Naive thymus-derived CD8-positive, alpha-beta T cell (primary cell): ENCODE measurements around the gene GUCY2F. TPM values are rescaled to one million over a fixed set of nuclear protein-coding genes. Genes with fewer than 3 reads are reported as not detected.

Experiments used
- ATAC-seq, 2 donors: fragments of 150-1000 bp; cut with Tn5 transposase in 1 of 2; sonication (Bioruptor Pico), chemical (Tn5 transposase) in 1 of 2; 1 replicate in 1 of 2; 2 replicates in 1 of 2; pipeline ENCODE4 v1.10.0; 2021; ENCODE audit warnings: mild to moderate bottlenecking in 2 of 2, moderate library complexity in 2 of 2
- POLR2A ChIA-PET: fragments of 350-600 bp; sonication (Branson Sonifier 250); formaldehyde crosslinking; loops from one replicate; lab custom pipeline; 2021; ENCODE audit warnings: antibody characterized with exemption; lab: Charles Lee
- DNase-seq, 10 donors: peaks; one replicate each; pipeline versions ENCODE4 v3.0.0 to v3.0.0-alpha.2; 2020 to 2022
- H3K27ac Mint-ChIP-seq, 10 donors: one replicate each; pipeline ENCODE4 v1.8.0; 2020 to 2022; ENCODE audit warnings: mild to moderate bottlenecking in 10 of 10, mixed read lengths in 10 of 10, moderate library complexity in 4 of 10, inconsistent platforms in 1 of 10
- H3K27me3 Mint-ChIP-seq, 5 donors: one replicate each; pipeline ENCODE4 v1.8.0; 2021 to 2022; ENCODE audit warnings: mixed read lengths in 5 of 5
- H3K36me3 Mint-ChIP-seq, 3 donors: one replicate each; pipeline ENCODE4 v1.8.0; 2020 to 2022; ENCODE audit warnings: mixed read lengths in 3 of 3, mild to moderate bottlenecking in 2 of 3, inconsistent platforms in 1 of 3
- H3K4me1 Mint-ChIP-seq, 4 donors: one replicate each; pipeline ENCODE4 v1.8.0; 2021 to 2022; ENCODE audit warnings: mixed read lengths in 4 of 4
- H3K4me3 Mint-ChIP-seq, 10 donors: one replicate each; pipeline ENCODE4 v1.8.0; 2020 to 2022; ENCODE audit warnings: mild to moderate bottlenecking in 10 of 10, mixed read lengths in 10 of 10, moderate library complexity in 6 of 10, inconsistent platforms in 1 of 10
- H3K9me3 Mint-ChIP-seq, 9 donors: one replicate each; pipeline ENCODE4 v1.8.0; 2020 to 2022; ENCODE audit warnings: mixed read lengths in 9 of 9, mild to moderate bottlenecking in 3 of 9, inconsistent platforms in 1 of 9, moderate library complexity in 1 of 9
- polyA plus RNA-seq, 3 donors: library from polyadenylated mRNA; unstranded; fragments of 300-500 nt; fragmentation: Illumina TruSeq; gene quantifications; one replicate each; pipeline ENCODE4 v1.2.3, GENCODE V29; 2021
- total RNA-seq, 8 experiments: library from RNA in 2 of 8; stranded (reverse) in 2 of 8; gene quantifications; one replicate each; pipeline ENCODE4 v1.2.3 and lab custom pipeline; 2021 to 2026

The GUCY2F gene
- total and polyA plus RNA-seq, 5 experiments from 2014 or later = not detected

GRCh38 chrX:109384699-109385098 lies 97.2 kb downstream of the GUCY2F start:
- no peak overlapping the region for H3K27ac Mint-ChIP-seq
- no peaks in the 10 kb centered on the region for H3K36me3 Mint-ChIP-seq
- no peaks in the 10 kb centered on the region for H3K4me1 Mint-ChIP-seq
- H3K4me3 Mint-ChIP-seq = no peak overlapping the region
- no peaks in the 10 kb centered on the region for H3K27me3 Mint-ChIP-seq
- POLR2A ChIA-PET = no interaction called here
- no peaks in the 10 kb centered on the region for H3K9me3 Mint-ChIP-seq
- no peak for ATAC-seq
- DNase-seq = no peak

GRCh38 chrX:109382332-109382731 lies 99.6 kb downstream of the GUCY2F start:
- Mint-ChIP-seq H3K36me3 (no peaks in the 10 kb centered on the region), H3K27me3 (no peaks in the 10 kb centered on the region), H3K4me1 (no peaks in the 10 kb centered on the region), H3K27ac (no peak overlapping the region), H3K4me3 (no peak overlapping the region), H3K9me3 (no peaks in the 10 kb centered on the region)
- no peak for DNase-seq
- POLR2A ChIA-PET = no interaction called here
- no peak for ATAC-seq

- Mint-ChIP-seq H3K4me1 (no peaks in the 10 kb centered on the region), H3K36me3 (no peaks in the 10 kb centered on the region), H3K27me3 (peaks cover 0 to 9% (median 0%) of the 10 kb centered on the region in 5 donors), H3K27ac (no peak overlapping the region), H3K9me3 (no peaks in the 10 kb centered on the region), H3K4me3 (no peak overlapping the region)
- no peak for DNase-seq
- ATAC-seq = no peak
- POLR2A ChIA-PET = no interaction called here
Measured at GRCh38 chrX:109378281-109378680, 103.6 kb downstream of the GUCY2F start.

GRCh38 chrX:109374262-109374960 lies 107.5 kb downstream of the GUCY2F start:
- DNase-seq (no peak), ATAC-seq (no peak)
- H3K27ac Mint-ChIP-seq = no peak overlapping the region
- H3K36me3 Mint-ChIP-seq = no peaks in the 10 kb centered on the region
- H3K4me3 Mint-ChIP-seq = no peak overlapping the region
- H3K4me1 Mint-ChIP-seq = no peaks in the 10 kb centered on the region
- no peaks in the 10 kb centered on the region for H3K9me3 Mint-ChIP-seq
- POLR2A ChIA-PET = no interaction called here
- H3K27me3 Mint-ChIP-seq = peaks cover 0 to 9% (median 0%) of the 10 kb centered on the region in 5 donors

- Mint-ChIP-seq H3K4me3 (no peak overlapping the region), H3K27me3 (peaks cover 0 to 9% (median 0%) of the 10 kb centered on the region in 5 donors), H3K4me1 (no peaks in the 10 kb centered on the region), H3K9me3 (no peaks in the 10 kb centered on the region), H3K27ac (no peak overlapping the region), H3K36me3 (no peaks in the 10 kb centered on the region)
- DNase-seq = no peak
- ATAC-seq = no peak
- POLR2A ChIA-PET = no interaction called here
Measured at GRCh38 chrX:109373468-109373867, 108.4 kb downstream of the GUCY2F start.

- Mint-ChIP-seq H3K27ac (no peak overlapping the region), H3K4me1 (no peaks in the 10 kb centered on the region), H3K4me3 (no peak overlapping the region), H3K36me3 (no peaks in the 10 kb centered on the region), H3K9me3 (no peaks in the 10 kb centered on the region), H3K27me3 (peaks cover 0 to 9% (median 0%) of the 10 kb centered on the region in 5 donors)
- POLR2A ChIA-PET = no interaction called here
- ATAC-seq (no peak), DNase-seq (no peak)
Measured at GRCh38 chrX:109372716-109373115, 109.2 kb downstream of the GUCY2F start.

- ATAC-seq (no peak), DNase-seq (no peak)
- Mint-ChIP-seq H3K36me3 (no peaks in the 10 kb centered on the region), H3K27ac (no peak overlapping the region), H3K27me3 (peaks cover 0 to 9% (median 0%) of the 10 kb centered on the region in 5 donors), H3K4me3 (no peak overlapping the region), H3K4me1 (no peaks in the 10 kb centered on the region), H3K9me3 (no peaks in the 10 kb centered on the region)
- POLR2A ChIA-PET = no interaction called here
Measured at GRCh38 chrX:109372291-109372690, 109.6 kb downstream of the GUCY2F start.

- POLR2A ChIA-PET = no interaction called here
- H3K4me3 Mint-ChIP-seq = no peak overlapping the region
- H3K27ac Mint-ChIP-seq = no peak overlapping the region
- DNase-seq (no peak), ATAC-seq (no peak)
- no peaks in the 10 kb centered on the region for H3K9me3 Mint-ChIP-seq
- no peaks in the 10 kb centered on the region for H3K4me1 Mint-ChIP-seq
- no peaks in the 10 kb centered on the region for H3K36me3 Mint-ChIP-seq
- peaks cover 0 to 2% (median 0%) of the 10 kb centered on the region in 5 donors for H3K27me3 Mint-ChIP-seq
Measured at GRCh38 chrX:109362101-109362500, 119.8 kb downstream of the GUCY2F start.

- Mint-ChIP-seq H3K4me3 (no peak overlapping the region), H3K27ac (no peak overlapping the region), H3K9me3 (no peaks in the 10 kb centered on the region), H3K27me3 (peaks cover 0 to 2% (median 0%) of the 10 kb centered on the region in 5 donors), H3K4me1 (no peaks in the 10 kb centered on the region), H3K36me3 (no peaks in the 10 kb centered on the region)
- DNase-seq (no peak), ATAC-seq (no peak)
- POLR2A ChIA-PET = no interaction called here
Measured at GRCh38 chrX:109360301-109360700, 121.6 kb downstream of the GUCY2F start.

GRCh38 chrX:109357706-109358105 lies 124.2 kb downstream of the GUCY2F start:
- H3K4me3 Mint-ChIP-seq = no peak overlapping the region
- DNase-seq (no peak), ATAC-seq (no peak)
- H3K27me3 Mint-ChIP-seq = peaks cover 0 to 1% (median 0%) of the 10 kb centered on the region in 5 donors
- H3K4me1 Mint-ChIP-seq = no peaks in the 10 kb centered on the region
- POLR2A ChIA-PET = no interaction called here
- no peak overlapping the region for H3K27ac Mint-ChIP-seq
- H3K9me3 Mint-ChIP-seq = no peaks in the 10 kb centered on the region
- H3K36me3 Mint-ChIP-seq = no peaks in the 10 kb centered on the region

GRCh38 chrX:109356684-109357083 lies 125.2 kb downstream of the GUCY2F start:
- DNase-seq (no peak), ATAC-seq (no peak)
- POLR2A ChIA-PET = no interaction called here
- H3K9me3 Mint-ChIP-seq = no peaks in the 10 kb centered on the region
- no peak overlapping the region for H3K4me3 Mint-ChIP-seq
- H3K27ac Mint-ChIP-seq = no peak overlapping the region
- H3K27me3 Mint-ChIP-seq = peaks cover 0 to 3% (median 1%) of the 10 kb centered on the region in 5 donors
- no peaks in the 10 kb centered on the region for H3K36me3 Mint-ChIP-seq
- H3K4me1 Mint-ChIP-seq = no peaks in the 10 kb centered on the region

- Mint-ChIP-seq H3K9me3 (peaks cover 0 to 3% (median 0%) of the 10 kb centered on the region in 9 donors), H3K4me1 (no peaks in the 10 kb centered on the region), H3K36me3 (no peaks in the 10 kb centered on the region), H3K27ac (no peak overlapping the region), H3K4me3 (no peak overlapping the region), H3K27me3 (peaks cover 0 to 3% (median 0%) of the 10 kb centered on the region in 5 donors)
- ATAC-seq (no peak), DNase-seq (no peak)
- POLR2A ChIA-PET = no interaction called here
Measured at GRCh38 chrX:109352066-109352588, 129.8 kb downstream of the GUCY2F start.

- Mint-ChIP-seq H3K36me3 (no peaks in the 10 kb centered on the region), H3K4me3 (no peak overlapping the region), H3K4me1 (no peaks in the 10 kb centered on the region), H3K9me3 (peaks cover 0 to 3% (median 0%) of the 10 kb centered on the region in 9 donors), H3K27ac (no peak overlapping the region), H3K27me3 (peaks cover 0 to 3% (median 0%) of the 10 kb centered on the region in 5 donors)
- POLR2A ChIA-PET = no interaction called here
- DNase-seq = no peak
- ATAC-seq = no peak
Measured at GRCh38 chrX:109351557-109351956, 130.3 kb downstream of the GUCY2F start.

GRCh38 chrX:109350551-109350950 lies 131.3 kb downstream of the GUCY2F start:
- H3K27me3 Mint-ChIP-seq = peaks cover 0 to 3% (median 0%) of the 10 kb centered on the region in 5 donors
- H3K36me3 Mint-ChIP-seq = no peaks in the 10 kb centered on the region
- POLR2A ChIA-PET = no interaction called here
- peak overlapping the region in 1 of 10 donors; percentile 18 for H3K27ac Mint-ChIP-seq
- no peaks in the 10 kb centered on the region for H3K4me1 Mint-ChIP-seq
- no peak for ATAC-seq
- DNase-seq = no peak
- H3K9me3 Mint-ChIP-seq = peaks cover 0 to 3% (median 0%) of the 10 kb centered on the region in 9 donors
- H3K4me3 Mint-ChIP-seq = no peak overlapping the region
